SW 1271 (cell line): ENCODE measurements around the gene CHSY3.

Source experiments
- DNase-seq, 2 experiments: peaks; one replicate each; lab custom pipeline; 2025; lab: John Stamatoyannopoulos, UW

Gene CHSY3

DNA sequence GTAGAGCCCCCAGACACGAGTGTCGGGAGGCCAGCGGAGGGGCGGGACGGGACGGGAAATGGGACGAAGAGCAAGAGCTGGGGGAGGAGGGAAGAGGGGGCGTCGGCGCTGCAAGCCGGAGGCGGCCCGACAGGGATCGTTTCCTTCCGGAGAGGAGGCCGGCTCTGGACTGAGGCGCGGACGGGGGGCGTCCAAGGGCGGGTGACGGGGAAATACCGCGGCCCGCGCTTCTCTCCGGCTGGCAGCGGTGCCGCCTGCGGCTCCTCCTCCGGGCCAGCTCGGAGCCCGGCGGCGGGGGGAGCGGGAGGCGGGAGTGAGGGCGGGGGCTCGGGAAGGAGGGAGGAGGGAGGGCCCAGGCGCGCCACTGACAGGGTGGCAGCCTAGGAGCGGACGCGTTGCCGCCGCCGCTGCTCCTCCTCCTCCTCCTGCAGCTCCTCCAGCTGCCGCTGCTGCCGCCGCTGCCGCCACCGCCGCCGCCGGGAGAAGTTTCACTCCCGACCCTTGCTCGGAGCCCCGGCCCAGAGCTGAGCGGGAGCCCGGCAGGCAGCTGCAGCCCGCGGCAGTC, at the start of gene CHSY3:
Gene CHSY3, plus strand, starts transcription at position 364 of the 565 bp plus-strand sequence.
- peak; percentile 63 to 86 for DNase-seq

DNA sequence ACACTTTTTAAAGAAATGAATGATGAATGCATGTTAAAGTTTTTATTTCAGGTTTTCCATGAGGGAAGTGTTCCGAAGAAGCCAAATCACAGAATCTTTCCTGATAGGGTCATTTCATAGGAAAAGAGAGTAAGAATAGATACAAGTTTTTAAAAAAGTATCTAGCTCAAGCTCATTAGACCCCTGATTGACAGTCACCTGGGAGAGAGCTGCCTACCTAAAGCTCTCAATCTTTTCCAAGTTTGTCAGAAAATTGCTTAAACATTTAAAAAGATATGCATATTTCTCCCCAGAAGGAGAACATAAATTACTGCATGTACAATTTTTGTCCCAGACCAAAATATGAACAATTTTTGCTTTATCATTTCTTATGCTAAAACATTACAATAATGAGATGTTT, 47.9 kb upstream of the CHSY3 start:
- no peak for DNase-seq

DNA sequence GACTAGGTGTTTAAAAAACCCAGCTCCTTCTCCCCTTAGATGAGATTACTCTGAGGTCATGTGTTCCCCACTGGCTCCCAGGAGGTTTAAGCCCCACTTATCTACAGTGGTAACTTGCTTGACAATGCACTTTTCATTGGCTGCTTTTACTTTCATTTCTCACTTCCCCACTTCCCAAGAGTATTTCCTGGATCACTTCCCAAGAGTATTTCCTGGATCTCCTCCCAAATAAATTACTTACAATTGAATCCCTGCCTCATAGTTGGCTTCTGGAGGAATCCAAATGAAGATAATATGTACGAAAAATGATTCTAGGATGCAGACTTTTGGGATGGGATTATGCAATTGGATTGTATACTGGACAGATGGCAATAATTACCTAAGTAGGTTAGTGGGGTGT, 47.1 kb upstream of the CHSY3 start:
- DNase-seq, result no peak

DNA sequence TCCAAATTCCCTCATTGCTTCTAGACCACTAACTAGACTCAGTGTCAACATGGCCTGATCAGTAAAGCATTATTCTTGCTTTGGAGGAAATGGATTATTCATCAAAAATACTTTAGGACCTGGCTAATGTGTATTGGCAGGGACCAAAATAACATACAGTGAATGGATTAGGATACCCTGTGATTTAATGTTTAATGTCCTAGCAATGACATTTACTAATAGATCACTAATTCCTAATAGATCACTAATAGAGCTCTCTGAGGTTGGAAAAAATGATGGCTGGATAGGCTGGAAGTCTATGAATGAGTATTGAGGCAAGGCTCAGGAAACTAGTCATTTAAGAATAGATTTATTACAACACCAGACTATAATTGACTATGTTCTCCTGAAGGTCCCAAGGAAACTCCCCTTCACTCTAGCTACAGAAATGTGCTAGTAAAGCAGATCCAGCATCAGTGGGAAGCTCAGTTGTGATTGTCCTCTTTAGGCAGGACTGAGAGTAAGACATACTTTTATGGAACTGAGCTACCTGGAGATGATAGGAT, 46.1 kb upstream of the CHSY3 start:
- DNase-seq, result no peak

DNA sequence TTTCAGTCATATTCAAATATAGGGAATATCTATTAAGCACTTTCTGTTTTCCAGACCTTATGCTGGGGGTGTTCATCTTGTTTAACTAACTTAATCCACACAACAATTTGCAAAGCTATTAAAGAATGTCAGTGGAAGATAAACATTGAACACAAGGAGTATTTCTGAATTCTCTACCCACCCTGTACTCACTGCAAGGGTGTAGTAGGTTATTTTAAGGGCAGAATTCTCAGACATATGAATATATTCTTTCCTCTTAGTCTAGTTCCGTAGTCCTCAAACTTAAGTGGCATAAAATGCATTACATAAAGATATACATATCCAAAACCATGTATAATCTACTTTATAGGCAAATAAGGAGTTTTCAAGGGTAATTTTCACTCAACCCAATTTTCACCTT, 19.9 kb upstream of the CHSY3 start:
- no peak for DNase-seq

DNA sequence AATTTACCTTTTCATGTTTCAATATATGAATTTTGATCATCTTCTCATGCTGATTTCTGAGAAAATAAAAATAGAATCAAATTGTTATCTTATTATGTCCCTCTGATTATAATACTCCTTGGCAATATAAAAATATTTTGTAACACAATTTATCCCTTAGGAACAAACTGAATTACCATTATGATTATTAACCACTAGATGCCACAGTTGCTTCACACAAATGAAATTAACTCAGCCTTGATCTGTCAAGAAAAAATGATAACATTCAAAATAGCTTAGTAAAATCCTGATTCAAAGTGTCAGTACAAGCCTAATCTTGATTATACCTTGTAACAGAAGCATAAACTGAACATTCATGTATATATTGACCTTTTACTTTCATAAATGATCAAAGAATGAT, 4.8 kb upstream of the CHSY3 start:
- DNase-seq, result peak in 1 of 2 experiments; percentile 40

DNA sequence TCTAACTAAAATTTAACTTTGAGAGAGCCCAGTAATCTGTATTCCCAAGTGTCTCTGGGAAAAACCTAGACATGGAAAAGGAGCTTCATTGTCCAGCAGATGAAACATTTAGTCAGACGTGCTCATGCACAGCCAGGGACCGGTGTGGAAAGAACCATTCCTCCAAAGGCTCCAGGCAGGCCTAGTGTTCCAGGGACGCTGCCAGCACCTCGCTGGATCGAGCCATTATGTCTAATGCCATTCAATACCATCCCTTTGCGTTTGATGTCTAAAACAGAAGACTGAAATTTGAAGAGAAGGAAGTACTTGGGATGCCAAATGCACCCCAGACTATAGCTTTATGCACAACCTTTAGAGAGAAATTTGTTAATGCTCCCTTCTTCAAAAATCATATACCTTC, 1.4 kb upstream of the CHSY3 start:
- DNase-seq, result no peak

DNA sequence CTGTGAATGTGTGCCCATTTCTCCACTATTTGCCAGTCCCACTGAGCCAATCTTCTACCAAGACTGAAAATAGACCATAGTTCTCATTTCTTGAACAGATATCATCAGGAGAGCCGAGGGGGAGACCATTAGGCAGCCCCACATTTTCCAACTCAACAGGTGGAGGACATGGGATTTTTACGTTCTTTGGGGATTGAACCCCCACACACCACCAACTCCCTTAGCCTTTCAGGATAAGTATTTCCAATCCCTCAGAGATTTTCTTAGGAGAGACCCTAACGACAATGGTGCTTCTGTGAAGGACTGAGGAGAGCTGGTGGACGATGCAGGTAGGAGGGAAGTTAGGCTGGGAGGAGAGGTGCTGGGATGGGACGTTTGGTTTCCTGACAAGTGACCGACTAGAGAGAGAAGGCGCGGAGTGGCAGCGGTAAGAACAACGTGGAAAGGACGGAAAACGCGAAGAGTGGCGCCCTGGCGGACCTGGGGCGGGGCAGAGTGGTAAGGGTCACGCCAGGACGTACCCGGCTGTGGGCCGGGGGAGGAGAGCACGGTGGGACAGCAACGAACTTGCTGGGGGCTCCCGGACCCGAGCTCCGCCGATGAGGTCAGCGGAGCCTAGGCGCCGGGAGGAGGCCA, 681 bp upstream of the CHSY3 start:
- peak in 1 of 2 experiments; percentile 52 for DNase-seq

DNA sequence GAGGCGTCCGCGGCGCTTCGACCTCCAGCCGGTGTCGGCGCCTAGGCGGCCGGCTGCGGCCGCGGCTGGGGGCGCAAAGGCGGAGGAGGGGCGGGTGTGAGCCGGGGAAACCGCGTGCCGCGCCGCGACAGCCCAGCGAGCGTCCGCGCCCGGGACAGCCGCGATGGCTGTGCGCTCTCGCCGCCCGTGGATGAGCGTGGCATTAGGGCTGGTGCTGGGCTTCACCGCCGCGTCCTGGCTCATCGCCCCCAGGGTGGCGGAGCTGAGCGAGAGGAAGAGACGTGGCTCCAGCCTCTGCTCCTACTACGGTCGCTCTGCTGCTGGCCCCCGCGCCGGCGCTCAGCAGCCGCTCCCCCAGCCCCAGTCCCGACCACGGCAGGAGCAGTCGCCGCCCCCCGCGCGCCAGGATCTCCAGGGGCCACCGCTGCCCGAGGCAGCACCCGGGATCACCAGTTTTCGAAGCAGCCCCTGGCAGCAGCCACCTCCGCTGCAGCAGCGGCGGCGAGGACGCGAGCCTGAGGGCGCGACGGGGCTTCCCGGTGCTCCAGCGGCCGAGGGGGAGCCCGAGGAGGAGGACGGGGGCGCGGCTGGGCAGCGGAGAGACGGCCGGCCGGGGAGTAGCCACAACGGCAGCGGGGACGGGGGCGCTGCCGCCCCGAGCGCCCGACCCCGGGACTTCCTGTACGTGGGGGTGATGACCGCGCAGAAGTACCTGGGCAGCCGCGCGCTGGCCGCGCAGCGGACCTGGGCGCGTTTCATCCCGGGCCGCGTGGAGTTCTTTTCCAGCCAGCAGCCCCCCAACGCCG, 605 bp downstream of the CHSY3 start:
- DNase-seq, result peak in 1 of 2 experiments; percentile 31

DNA sequence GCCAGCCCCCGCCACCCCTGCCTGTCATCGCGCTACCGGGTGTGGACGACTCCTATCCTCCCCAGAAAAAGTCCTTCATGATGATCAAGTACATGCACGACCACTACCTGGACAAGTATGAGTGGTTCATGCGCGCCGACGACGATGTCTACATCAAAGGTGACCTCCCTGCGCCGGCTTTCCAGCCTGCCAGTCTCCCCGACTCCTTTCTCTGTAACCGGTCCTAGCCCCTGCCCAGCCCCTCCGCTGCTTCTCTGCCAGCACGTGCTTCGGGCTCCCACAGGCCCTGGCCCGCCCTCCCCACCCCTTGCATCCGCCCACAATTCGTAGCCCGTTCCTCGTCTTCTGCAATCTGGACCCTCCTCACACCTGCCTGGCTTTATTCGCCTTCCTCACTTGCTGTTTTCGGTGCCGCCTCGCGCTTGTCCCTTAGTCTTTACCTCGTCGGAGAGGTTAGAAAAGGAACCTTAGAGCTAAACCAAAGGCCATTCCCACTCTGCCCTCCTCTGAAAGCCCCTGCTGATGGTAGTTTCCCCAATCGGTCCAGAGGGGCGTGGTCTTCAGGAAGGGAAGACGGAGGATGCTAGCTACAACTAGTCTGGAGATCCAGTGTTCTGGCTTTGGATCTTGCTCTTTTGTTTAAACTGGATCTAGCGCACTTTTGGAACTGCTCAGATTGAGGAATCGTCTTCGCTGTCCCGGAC, 1.4 kb downstream of the CHSY3 start:
- DNase-seq, result peak in 1 of 2 experiments; percentile 22

DNA sequence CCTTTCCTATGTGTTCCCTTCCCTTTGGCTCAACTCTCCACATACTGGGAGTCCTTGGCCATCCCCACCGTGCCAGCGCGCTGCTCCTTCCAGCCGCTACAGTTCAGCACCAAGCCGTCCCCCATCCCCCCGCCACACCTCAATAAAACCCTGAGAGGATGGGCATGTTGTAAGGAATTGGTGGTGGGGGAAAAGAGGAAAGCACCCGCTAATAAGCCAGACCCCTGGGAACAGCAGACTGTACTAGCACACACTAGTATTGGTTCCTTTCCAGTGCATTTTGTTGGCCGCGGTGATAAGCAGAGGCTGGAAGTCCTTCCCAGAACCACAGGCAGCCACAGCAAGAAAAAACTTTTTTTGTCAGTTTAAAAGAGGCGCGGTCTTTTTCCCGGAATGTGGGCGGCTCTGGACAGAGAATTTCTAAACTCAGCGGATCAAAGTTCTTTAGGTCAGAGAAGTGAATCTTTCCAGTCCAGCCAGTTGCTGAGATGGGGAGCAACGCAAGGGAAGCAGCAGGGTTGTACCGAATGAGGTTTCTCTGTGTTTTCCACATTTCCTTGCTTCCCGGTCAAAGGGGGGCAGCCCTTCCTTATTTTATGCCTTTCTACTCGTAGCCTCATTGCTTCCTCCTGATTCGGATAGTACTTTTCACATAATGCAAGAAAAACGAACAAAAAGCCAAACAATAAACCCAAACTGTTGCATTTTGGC, 2.1 kb downstream of the CHSY3 start:
- no peak for DNase-seq

DNA sequence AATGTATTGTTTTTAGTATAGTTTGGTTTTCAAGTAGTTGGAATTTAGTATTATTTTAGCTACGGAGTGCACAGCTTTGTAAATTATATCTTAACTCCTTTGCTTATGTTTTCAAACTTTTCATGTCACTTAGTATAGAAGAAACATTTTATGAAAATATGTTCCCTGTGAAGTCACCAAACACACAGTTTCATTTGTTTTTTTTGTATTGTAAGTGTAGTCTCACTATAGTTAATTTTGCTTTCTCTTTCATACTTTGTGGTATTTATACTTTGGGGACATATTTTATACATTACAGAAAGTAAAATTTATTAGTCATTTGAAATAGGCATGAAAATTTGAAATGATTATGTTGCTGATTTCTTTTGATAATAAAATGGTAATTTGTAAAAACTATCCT, 5.0 kb downstream of the CHSY3 start:
- DNase-seq, result no peak

DNA sequence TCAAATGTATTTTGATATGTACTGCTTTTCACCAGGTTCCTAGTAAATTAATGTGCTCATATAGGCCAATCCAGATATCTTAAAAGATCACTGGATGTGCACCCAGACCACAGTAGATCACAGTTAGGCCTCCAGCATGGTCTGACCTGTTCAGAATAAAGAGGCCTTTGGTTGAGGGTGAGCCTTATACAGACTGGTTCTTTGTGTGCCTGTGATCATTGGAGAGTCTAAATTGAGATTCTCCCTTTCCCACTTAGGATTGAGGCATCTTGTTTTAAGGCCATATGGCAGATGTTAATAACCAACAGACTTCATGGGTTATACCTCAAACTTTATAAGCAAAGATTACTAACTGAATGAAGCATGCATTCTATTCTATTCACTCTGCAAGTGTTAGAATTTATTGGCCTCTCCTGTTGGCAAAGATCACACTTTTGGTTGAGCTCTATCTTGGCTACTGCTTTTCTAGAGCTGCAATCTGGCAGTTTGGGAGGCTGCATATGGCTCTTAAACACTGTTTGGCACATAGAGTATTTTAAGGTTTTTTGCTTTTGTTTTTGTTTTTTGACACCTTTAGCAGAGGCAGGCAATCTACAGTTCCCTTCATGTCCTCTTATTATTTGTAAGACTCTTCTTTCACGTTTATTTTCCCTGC, 8.5 kb downstream of the CHSY3 start:
- DNase-seq, result no peak

DNA sequence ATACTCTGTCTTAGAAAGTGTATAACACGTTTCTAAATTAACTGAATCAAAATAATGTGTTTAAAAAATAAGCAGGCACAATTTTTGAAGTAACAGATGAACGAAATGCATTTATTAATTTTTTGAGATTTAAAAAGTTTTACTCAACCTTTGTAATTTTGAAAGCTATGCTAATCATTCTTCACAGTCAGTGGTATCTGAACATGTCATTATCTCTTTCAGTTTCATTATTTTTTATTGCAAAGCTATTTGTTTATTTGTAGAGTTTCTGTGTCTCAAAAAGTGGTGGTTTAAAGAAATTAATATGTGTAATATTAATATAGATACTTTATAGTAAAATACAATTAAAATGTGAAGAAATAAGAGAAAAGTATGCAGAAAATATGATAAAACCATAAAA, 11.2 kb downstream of the CHSY3 start:
- DNase-seq, result no peak

DNA sequence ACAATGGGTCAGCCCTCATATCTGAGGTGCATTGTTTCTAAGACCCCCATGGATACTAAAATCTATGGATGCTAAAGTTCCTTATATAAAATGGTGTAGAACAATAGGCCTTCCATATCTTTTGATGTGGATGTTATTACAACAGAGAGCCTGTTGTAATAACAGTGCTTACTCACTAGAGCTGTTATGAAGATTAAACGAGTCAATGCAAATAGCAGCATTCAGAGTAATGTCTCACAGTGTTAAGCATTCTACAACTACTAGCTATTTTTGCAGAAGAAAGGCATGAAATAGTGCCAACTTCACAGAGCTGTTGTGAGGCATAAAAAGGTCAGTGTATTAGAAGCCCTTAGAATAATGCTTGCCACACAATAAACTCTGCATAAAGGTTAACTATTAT, 13.0 kb downstream of the CHSY3 start:
- DNase-seq, result no peak

DNA sequence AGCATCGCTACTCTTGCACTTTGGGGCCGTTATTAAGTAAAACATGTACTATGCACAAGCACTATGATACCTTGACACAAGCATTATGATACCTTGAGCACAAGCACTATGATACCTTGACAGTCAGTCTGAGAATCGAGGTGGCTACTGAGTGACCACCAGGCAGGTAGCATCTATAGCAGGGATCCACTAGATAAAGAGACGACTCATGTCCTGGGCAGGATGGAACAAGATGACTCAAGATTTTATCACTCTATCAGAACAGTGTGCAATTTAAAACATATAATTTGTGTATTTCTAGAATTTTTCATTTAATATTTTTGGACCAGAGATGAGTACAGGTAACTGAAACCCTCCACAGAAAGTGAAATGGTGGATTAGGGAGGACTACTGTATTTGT, 16.9 kb downstream of the CHSY3 start:
- no peak for DNase-seq

DNA sequence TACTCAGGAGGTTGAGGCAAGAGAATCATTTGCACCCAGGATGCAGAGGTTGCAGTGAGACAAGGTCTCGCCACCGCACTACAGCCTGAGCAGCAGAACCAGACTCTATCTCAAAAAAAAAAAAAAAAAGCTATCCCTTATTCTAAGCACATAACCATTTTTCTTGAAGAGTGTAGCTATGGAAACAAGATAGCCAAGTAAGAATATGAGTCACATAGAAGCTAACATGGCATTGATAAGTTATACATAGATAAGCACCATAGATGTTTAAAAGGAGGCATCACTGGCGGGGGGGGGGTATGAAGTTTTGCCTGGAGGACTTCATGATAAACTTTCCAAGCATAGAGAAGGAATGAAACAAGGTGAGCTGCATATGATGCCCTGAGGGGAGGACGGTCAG, 26.0 kb downstream of the CHSY3 start:
- DNase-seq, result no peak

DNA sequence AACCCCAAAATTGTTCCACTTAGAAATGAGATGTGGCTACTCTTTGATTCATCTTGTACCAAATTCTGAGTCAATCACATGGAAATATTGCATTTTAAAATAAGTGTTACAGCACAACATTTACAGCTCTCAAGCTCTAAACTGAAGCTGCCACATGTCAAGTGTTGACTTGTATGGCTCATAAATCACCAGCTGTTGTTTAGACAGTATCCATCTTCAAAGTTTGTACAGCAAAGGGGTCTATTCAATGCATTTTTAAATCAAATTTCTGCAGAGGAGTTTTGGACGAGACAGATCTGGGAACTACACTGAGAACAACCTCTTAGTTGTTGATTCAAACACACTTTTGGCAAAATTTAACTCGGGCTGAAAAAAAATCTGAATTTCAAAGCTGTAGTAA, 31.4 kb downstream of the CHSY3 start:
- DNase-seq, result no peak

DNA sequence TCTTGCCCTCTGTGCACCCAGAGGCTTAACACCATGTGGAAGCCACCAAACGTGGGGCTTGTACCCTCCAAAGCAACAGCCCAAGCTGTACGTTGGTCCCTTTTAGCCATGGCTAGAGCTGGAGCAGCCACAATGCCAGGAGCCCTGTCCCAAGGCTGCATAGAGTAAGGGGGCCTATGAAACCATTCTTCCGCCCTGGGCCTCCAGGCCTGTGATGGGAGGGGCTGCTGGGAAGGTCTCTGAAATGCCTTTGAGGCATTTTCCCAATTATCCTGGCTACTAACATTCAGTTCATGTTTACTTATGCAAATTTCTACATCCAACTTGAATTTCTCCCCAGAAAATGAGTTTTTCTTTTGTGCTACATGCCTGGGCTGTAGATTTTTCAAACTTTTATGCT, 33.8 kb downstream of the CHSY3 start:
- DNase-seq, result no peak

DNA sequence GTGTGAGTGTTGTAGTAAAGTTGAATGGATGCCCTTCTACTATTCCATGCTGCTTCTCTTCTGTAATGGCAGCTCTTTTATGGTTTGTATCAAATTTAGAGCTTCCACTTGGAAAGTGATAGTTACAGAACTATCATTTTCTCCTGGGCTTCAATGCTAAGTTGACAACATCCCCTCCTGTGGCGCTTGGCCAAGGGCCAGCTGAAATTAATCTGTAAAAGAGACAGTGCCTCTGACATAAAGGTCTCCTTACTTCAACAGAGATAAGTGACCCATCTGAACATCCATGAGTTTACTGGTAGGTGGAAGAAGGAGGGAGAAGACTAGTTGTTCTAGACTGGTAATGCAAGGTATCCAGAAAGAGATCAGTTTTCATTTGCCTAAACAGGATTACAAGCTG, 39.7 kb downstream of the CHSY3 start:
- DNase-seq, result no peak

DNA sequence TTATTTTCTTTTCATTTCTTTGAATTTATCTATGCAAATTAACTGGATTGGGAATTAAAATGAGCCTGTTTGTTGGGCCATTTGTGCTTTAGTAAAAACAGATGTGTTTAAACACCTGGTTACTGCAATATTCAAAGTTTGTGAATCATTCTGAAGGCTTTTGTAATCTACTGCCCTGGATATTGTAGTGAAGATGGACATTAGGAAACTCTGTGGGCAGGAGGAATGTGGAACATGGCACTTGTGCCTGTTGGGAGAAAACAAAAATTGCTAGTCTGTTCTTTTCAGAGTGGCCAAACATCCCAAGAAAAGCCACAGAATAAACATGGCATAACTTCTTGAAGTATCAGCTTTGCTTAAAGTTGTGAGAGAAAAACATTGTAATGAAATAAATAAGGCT, 40.8 kb downstream of the CHSY3 start:
- DNase-seq, result no peak
